Activated naive CD4-positive, alpha-beta T cell treated with anti-CD3 and anti-CD28 coated beads for 36 hours (primary cell): ENCODE data around the gene BRINP3. TPM values are rescaled to one million over a fixed set of nuclear protein-coding genes. Genes with fewer than 3 reads are reported as not detected.
"Not testable (repeated sequence)": the region's sequence is repeated elsewhere in the genome, so short reads cannot be mapped to it uniquely, and the experiment has no call there.

Source experiments
- CTCF ChIA-PET: fragments of 350-600 bp; sonication (Branson Sonifier 250); formaldehyde crosslinking; loops from one replicate; lab custom pipeline; 2021; ENCODE audit warnings: antibody characterized with exemption; lab: Charles Lee
- DNase-seq: peaks from one replicate; pipeline ENCODE4 v3.0.0-alpha.2; 2020
- H3K27ac Mint-ChIP-seq: one replicate; pipeline ENCODE4 v1.8.0; 2021; ENCODE audit warnings: mild to moderate bottlenecking, mixed read lengths
- H3K27me3 Mint-ChIP-seq: one replicate; pipeline ENCODE4 v1.8.0; 2021; ENCODE audit warnings: low read depth, mixed read lengths
- H3K36me3 Mint-ChIP-seq: one replicate; pipeline ENCODE4 v1.8.0; 2021; ENCODE audit warnings: low read depth, mixed read lengths
- H3K4me1 Mint-ChIP-seq: one replicate; pipeline ENCODE4 v1.8.0; 2021; ENCODE audit warnings: low read depth, mixed read lengths
- H3K4me3 Mint-ChIP-seq: one replicate; pipeline ENCODE4 v1.8.0; 2021; ENCODE audit warnings: mild to moderate bottlenecking, moderate library complexity, mixed read lengths
- H3K9me3 Mint-ChIP-seq: one replicate; pipeline ENCODE4 v1.8.0; 2021; ENCODE audit warnings: mixed read lengths
- intact Hi-C: fragments of 100-400 bp; cut with micrococcal nuclease; formaldehyde crosslinking; loops from one replicate; pipeline ENCODE4 v1.15.1; 2023
- total RNA-seq, 2 experiments: library from RNA; stranded (reverse); gene quantifications; one replicate each; pipeline ENCODE4 v1.2.3, GENCODE V29; 2021

BRINP3 gene
- not detected for total RNA-seq

DNA sequence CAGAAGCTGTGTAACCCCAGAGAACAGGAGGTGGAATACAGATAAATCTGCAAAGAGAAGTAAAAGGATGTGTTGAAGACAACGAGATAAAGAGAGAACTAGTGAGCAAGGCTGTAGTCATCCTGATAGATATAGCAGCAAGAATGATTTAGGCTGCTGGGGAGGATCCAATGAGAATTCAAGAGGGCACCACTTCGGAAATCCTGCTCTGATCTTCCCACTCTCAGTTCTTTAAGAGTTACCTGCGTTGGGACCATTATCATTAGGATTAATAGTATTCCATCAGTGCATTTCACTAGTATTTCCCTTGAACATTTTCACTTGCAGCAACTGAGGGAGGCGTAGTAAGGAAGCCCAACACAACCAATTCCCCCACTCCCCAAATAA lies at the start of gene BRINP3:
BRINP3 (minus strand) TSS at position 103 of the 387 bp plus-strand sequence.
- CTCF ChIA-PET: no interaction called here
- no peak within 1 kb of the TSS for H3K4me3 Mint-ChIP-seq
- intact Hi-C loops: no loop called here
- H3K27ac Mint-ChIP-seq: no peak within 1 kb of the TSS
- no peaks in the 10 kb centered on the region for H3K9me3 Mint-ChIP-seq
- no peaks in the 10 kb centered on the region for H3K36me3 Mint-ChIP-seq
- H3K4me1 Mint-ChIP-seq: peaks cover 13% of the 10 kb centered on the region
- H3K27me3 Mint-ChIP-seq: peaks cover 44% of the 10 kb centered on the region
- DNase-seq: no peak

DNA sequence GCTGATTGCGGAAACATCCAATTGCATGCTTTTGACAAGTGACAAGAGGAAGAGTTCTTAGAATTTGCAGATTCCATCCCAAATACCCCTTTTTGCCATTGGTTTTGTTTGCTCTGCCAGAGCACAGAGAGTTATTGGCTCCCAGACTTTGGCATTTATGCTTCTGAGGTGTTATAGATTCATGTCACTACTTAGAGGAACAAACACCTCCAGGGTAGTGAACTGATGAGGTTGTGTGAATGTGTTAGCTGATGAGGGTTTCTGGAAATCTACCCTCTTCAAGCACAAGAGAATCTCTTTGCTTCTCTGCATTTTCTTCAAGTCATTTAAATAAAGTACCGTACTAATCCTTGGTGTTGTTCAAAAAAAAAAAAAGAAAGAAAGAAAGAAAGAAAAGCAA lies 33.9 kb upstream of the BRINP3 start:
- Mint-ChIP-seq H3K4me1 (no peaks in the 10 kb centered on the region), H3K27me3 (no peaks in the 10 kb centered on the region), H3K9me3 (no peaks in the 10 kb centered on the region), H3K27ac (no peak overlapping the region), H3K4me3 (no peak overlapping the region), H3K36me3 (no peaks in the 10 kb centered on the region)
- DNase-seq: no peak
- CTCF ChIA-PET: no interaction called here
- intact Hi-C loops: no loop called here

GRCh38 chr1:190507357-190507756 lies 29.7 kb upstream of the BRINP3 start:
- peaks cover 10% of the 10 kb centered on the region for H3K9me3 Mint-ChIP-seq
- no peaks in the 10 kb centered on the region for H3K4me1 Mint-ChIP-seq
- CTCF ChIA-PET: no interaction called here
- H3K27me3 Mint-ChIP-seq: no peaks in the 10 kb centered on the region
- DNase-seq: no peak
- no peaks in the 10 kb centered on the region for H3K36me3 Mint-ChIP-seq
- no peak overlapping the region for H3K4me3 Mint-ChIP-seq
- intact Hi-C loops: no loop called here
- no peak overlapping the region for H3K27ac Mint-ChIP-seq

DNA sequence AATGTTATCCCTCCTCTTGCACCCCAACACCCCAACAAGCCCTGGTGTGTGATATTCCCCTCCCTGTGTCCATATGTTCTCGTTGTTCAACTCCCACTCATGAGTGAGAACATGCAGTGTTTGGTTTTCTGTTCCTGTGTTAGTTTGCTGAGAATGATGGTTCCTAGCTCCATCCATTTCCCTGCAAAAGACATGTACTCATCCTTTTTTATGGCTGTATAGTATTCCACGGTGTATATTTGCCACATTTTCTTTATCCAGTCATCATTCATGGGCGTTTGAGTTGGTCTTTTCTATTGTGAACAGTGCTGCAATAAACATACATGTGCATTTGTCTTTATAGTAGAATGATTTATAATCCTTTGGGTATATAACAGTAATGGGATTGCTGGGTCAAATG lies 26.9 kb upstream of the BRINP3 start:
- H3K27ac Mint-ChIP-seq, H3K36me3 Mint-ChIP-seq, intact Hi-C loops, H3K27me3 Mint-ChIP-seq, DNase-seq, CTCF ChIA-PET, H3K4me1 Mint-ChIP-seq, H3K4me3 Mint-ChIP-seq: not testable (repeated sequence)
- H3K9me3 Mint-ChIP-seq: peaks cover 13% of the 10 kb centered on the region

DNA sequence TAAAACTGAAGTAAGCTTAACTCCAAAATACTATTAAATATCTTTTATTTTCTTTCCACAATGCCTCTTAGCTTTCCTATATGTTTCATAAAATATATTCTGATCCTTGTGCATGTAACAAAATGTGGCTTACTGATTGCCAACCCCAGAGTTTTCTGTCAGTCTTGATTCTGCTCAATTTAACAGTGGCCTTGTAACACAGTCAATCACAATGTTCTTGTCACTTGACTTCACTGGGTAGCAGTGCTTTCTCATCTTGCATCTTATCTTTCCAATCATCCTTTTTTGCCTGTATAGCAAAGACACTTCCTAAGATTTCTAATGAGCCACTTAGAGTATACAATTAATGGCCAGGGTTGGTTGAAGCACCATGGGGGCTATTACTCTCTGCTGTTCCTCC lies 19.9 kb upstream of the BRINP3 start:
- no peaks in the 10 kb centered on the region for H3K36me3 Mint-ChIP-seq
- DNase-seq: no peak
- no peak overlapping the region for H3K4me3 Mint-ChIP-seq
- no peaks in the 10 kb centered on the region for H3K4me1 Mint-ChIP-seq
- CTCF ChIA-PET: no interaction called here
- intact Hi-C loops: no loop called here
- H3K27me3 Mint-ChIP-seq: no peaks in the 10 kb centered on the region
- H3K9me3 Mint-ChIP-seq: peaks cover 3% of the 10 kb centered on the region
- H3K27ac Mint-ChIP-seq: no peak overlapping the region

- intact Hi-C loops: no loop called here
- no peak overlapping the region for H3K27ac Mint-ChIP-seq
- DNase-seq: no peak
- no peaks in the 10 kb centered on the region for H3K36me3 Mint-ChIP-seq
- no peak overlapping the region for H3K4me3 Mint-ChIP-seq
- H3K4me1 Mint-ChIP-seq: no peaks in the 10 kb centered on the region
- no peaks in the 10 kb centered on the region for H3K9me3 Mint-ChIP-seq
- H3K27me3 Mint-ChIP-seq: no peaks in the 10 kb centered on the region
- CTCF ChIA-PET: no interaction called here
Measured at GRCh38 chr1:190494451-190494850, 16.8 kb upstream of the BRINP3 start.

GRCh38 chr1:190491404-190491803 lies 13.7 kb upstream of the BRINP3 start:
- no peaks in the 10 kb centered on the region for H3K4me1 Mint-ChIP-seq
- H3K4me3 Mint-ChIP-seq: no peak overlapping the region
- H3K9me3 Mint-ChIP-seq: no peaks in the 10 kb centered on the region
- DNase-seq: no peak
- intact Hi-C loops: no loop called here
- CTCF ChIA-PET: no interaction called here
- H3K27me3 Mint-ChIP-seq: no peaks in the 10 kb centered on the region
- no peak overlapping the region for H3K27ac Mint-ChIP-seq
- no peaks in the 10 kb centered on the region for H3K36me3 Mint-ChIP-seq

DNA sequence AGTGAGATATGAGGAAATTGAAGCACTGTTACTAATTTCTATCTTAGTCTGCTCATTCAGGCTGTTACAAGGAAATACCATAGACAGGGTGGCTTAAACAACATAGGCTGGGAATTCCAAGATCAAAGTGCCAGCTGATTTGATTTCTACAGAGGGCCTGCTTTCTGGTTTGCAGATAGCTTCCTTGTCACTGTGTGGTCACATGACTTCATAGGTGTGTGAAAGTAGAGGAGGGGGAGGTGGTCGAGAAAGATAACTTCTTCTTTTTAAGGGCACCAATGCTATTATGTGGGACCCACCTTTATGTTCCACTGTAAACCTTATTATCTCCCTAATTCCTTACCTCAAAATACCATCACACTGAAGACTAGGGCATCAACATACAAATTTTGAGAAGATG lies 6.4 kb upstream of the BRINP3 start:
- Mint-ChIP-seq H3K4me3 (no peak overlapping the region), H3K9me3 (no peaks in the 10 kb centered on the region), H3K27me3 (peaks cover under 1% of the 10 kb centered on the region), H3K4me1 (peaks cover under 1% of the 10 kb centered on the region), H3K27ac (no peak overlapping the region), H3K36me3 (no peaks in the 10 kb centered on the region)
- CTCF ChIA-PET: no interaction called here
- DNase-seq: no peak
- intact Hi-C loops: no loop called here

DNA sequence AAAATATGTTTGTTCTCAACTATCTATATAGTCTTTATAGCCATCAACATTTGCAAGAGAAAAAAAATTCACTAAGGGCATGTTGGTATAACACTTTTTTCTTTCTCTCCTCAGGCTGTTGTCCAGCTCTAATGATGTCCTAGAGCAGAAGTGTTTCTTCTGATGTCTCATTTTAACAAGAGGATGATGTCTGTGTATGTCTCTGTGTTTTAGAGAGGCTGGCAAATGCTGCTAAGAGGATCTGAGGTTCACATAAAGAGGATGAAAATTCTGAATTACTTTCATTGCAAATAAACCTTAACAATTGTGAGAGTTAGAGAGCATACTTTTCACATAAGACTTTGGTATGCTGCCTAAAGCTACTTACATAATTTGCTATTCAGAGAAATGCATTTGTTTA lies 2.6 kb upstream of the BRINP3 start:
- H3K27me3 Mint-ChIP-seq: peaks cover 35% of the 10 kb centered on the region
- no peaks in the 10 kb centered on the region for H3K9me3 Mint-ChIP-seq
- CTCF ChIA-PET: no interaction called here
- no peaks in the 10 kb centered on the region for H3K36me3 Mint-ChIP-seq
- intact Hi-C loops: no loop called here
- no peak overlapping the region for H3K4me3 Mint-ChIP-seq
- H3K27ac Mint-ChIP-seq: no peak overlapping the region
- H3K4me1 Mint-ChIP-seq: peaks cover 13% of the 10 kb centered on the region
- no peak for DNase-seq

DNA sequence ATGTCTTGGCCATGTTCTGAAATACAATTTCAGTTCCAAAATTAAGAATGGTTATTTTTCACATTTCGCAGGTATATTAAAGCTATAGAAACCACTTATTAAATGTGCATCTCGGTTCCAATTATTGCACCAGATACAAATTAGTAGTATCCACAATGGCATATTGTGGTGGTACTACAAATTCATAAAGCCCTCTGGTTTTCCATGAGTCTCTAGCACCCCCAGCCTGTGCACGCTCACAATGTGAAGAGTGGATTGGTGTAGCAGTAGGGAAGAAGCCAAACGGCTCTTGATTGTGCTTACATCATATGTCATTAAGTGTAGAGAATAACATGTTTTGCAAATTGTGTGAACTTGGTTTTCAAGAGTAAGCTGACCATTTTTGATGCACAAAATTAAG lies 1.9 kb upstream of the BRINP3 start:
- no peak for DNase-seq
- H3K4me3 Mint-ChIP-seq: no peak overlapping the region
- no peaks in the 10 kb centered on the region for H3K36me3 Mint-ChIP-seq
- H3K27ac Mint-ChIP-seq: no peak overlapping the region
- CTCF ChIA-PET: no interaction called here
- no peaks in the 10 kb centered on the region for H3K9me3 Mint-ChIP-seq
- peaks cover 39% of the 10 kb centered on the region for H3K27me3 Mint-ChIP-seq
- peaks cover 13% of the 10 kb centered on the region for H3K4me1 Mint-ChIP-seq
- intact Hi-C loops: no loop called here

DNA sequence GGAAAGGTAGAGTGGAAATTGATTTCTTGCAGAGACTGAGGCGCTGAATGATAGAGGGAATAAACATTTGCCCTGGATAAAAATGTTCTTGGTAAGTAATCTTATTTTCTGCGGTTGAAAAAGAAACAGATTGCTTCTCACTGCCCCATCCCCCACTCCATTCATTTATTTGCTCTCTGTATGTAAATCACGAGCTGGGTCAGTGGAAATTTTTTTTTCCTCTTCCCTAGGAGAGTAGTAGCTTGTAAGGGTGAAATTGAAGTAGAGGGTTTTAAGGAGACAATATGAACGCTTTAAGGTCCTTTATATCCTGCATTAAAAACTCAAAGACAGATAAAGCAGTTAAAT lies 1.4 kb upstream of the BRINP3 start:
- Mint-ChIP-seq H3K4me1 (peaks cover 13% of the 10 kb centered on the region), H3K27me3 (peaks cover 44% of the 10 kb centered on the region), H3K36me3 (no peaks in the 10 kb centered on the region), H3K4me3 (no peak overlapping the region), H3K27ac (no peak overlapping the region), H3K9me3 (no peaks in the 10 kb centered on the region)
- DNase-seq: no peak
- intact Hi-C loops: no loop called here
- CTCF ChIA-PET: no interaction called here

- H3K27me3 Mint-ChIP-seq: peaks cover 44% of the 10 kb centered on the region
Measured at GRCh38 chr1:190478149-190479049, 735 bp upstream of the BRINP3 start.

DNA sequence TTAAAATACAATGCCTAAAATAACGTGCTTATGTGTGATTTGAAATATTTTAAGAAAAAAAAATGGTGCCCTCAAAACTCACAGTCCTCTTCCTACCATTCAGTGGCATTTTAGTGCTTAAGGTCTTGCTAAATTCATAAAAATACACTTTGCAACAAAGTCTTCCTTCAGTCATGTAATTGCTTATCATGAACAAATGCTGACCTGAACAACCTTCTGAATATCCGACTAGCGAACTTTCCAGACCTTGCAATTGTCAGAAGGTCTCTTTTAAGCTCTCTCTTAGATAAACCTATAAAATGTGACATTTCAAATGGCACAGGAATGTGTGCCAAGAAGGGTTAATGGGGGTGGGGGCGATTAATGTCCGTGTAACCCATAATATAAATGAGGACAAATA lies 858 bp downstream of the BRINP3 start:
- Mint-ChIP-seq H3K27me3 (peaks cover 44% of the 10 kb centered on the region), H3K4me3 (no peak overlapping the region), H3K4me1 (peaks cover 13% of the 10 kb centered on the region), H3K9me3 (no peaks in the 10 kb centered on the region), H3K27ac (no peak overlapping the region), H3K36me3 (no peaks in the 10 kb centered on the region)
- DNase-seq: no peak
- CTCF ChIA-PET: no interaction called here
- intact Hi-C loops: no loop called here

More at GRCh38 chr1:190478149-190479049, 735 bp upstream of the BRINP3 start:
- Mint-ChIP-seq H3K36me3 (no peaks in the 10 kb centered on the region), H3K27ac (no peak overlapping the region), H3K4me1 (peaks cover 13% of the 10 kb centered on the region), H3K4me3 (no peak overlapping the region), H3K9me3 (no peaks in the 10 kb centered on the region)
- no peak for DNase-seq
- intact Hi-C loops: no loop called here
- CTCF ChIA-PET: no interaction called here
